ENCODE results near the gene U2AF2. TPM values are rescaled to one million over a fixed set of nuclear protein-coding genes. Genes with fewer than 3 reads are reported as not detected.

The U2AF2 gene
- polyA plus RNA-seq, 1 donor (not counting 4 experiments of a cell fraction or from before 2014, with no cell fraction given): 109 TPM

DNA sequence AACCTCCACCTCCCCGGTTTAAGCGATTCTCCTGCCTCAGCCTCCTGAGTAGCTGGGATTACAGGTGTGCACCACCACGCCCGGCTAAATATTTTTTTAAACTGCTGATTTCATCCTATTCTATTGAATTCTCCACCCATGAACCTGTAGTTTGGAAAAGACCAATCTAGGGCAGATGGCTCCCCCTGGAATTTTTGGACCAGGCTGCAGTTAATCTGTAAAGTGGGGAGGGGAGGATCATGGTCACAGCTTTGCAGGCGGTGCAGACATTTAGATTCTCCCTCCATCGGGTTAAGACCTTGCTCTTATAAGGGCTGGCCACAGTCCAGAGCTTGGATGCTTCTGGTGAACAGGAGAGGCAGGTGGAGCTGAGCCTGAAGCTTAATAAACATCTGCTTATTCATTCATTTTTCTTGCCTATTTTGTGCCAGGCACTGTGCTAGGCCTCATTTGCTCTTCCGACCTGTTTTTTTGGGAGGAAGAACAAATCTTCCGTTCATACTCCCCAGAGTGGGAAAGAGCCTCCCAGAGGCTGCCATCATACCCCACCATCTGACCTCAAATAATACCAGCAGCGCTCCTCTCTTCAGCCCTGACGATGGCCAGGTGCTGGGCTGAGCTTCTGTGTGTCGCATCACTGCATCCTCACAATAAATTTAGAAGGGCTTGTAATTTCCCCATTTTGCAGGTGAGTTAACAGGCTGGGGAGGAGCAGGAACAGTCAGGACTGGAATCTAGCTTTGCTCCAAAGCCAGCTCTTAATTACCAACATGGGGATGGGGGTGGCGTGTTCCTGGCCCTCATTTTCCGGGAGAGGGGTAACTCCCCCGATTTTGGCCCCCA, 7.7 kb upstream of the U2AF2 start:
- no peak for TF ChIP-seq EZH2 (IDR thresholded peaks at IDR 0.05; ENCODE audit: low read length)
- TF ChIP-seq, protein P1, sequence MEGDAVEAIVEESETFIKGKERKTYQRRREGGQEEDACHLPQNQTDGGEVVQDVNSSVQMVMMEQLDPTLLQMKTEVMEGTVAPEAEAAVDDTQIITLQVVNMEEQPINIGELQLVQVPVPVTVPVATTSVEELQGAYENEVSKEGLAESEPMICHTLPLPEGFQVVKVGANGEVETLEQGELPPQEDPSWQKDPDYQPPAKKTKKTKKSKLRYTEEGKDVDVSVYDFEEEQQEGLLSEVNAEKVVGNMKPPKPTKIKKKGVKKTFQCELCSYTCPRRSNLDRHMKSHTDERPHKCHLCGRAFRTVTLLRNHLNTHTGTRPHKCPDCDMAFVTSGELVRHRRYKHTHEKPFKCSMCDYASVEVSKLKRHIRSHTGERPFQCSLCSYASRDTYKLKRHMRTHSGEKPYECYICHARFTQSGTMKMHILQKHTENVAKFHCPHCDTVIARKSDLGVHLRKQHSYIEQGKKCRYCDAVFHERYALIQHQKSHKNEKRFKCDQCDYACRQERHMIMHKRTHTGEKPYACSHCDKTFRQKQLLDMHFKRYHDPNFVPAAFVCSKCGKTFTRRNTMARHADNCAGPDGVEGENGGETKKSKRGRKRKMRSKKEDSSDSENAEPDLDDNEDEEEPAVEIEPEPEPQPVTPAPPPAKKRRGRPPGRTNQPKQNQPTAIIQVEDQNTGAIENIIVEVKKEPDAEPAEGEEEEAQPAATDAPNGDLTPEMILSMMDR (optimal IDR thresholded peaks at IDR 0.05 in 1 of 3, IDR thresholded peaks at IDR 0.05 in 1 of 3, conservative IDR thresholded peaks at IDR 0.05 in 1 of 3; ENCODE audit: extremely low read depth in 1 of 3, insufficient read depth in 2 of 3, low read length in 3 of 3): no peak
- no peaks in the 10 kb centered on the region for H3K27me3 ChIP-seq (ENCODE audit: control insufficient read depth, extremely low read depth, insufficient read depth, low read length)
- DNase-seq (ENCODE audit: low read depth, low spot score): no peak
- FAIRE-seq: no peak
- H3K79me2 ChIP-seq (ENCODE audit: control insufficient read depth, insufficient read depth, low read length): peaks cover 31% of the 10 kb centered on the region
- H3K27ac ChIP-seq (ENCODE audit: control insufficient read depth, insufficient read depth, low read length): no peak overlapping the region
- no peak overlapping the region for H2AFZ ChIP-seq (ENCODE audit: control insufficient read depth, low read length)
- peaks cover 9 to 14% of the 10 kb centered on the region in 2 experiments for H3K36me3 ChIP-seq (ENCODE audit: control insufficient read depth in 2 of 2, extremely low read depth in 1 of 2, insufficient read depth in 2 of 2, low read length in 2 of 2)
- peak overlapping the region; percentile 29 to 67 (median 58) for H3K4me3 ChIP-seq (ENCODE audit: control insufficient read depth in 2 of 3, extremely low read depth in 1 of 3, insufficient read depth in 2 of 3, low read depth in 1 of 3, low read length in 3 of 3)
- peak overlapping the region; percentile 75 for H3K9ac ChIP-seq (ENCODE audit: control insufficient read depth, extremely low read depth, insufficient read depth, low read length)
- peaks cover 32% of the 10 kb centered on the region for H3K4me1 ChIP-seq (ENCODE audit: control insufficient read depth, extremely low read depth, insufficient read depth, low read length)
- no peaks in the 10 kb centered on the region for H3K9me3 ChIP-seq (ENCODE audit: control insufficient read depth, low read depth, low read length)
- dilution Hi-C loops (cut with MboI; ENCODE audit: extremely low pct_ligation_motif_present, low sequenced_read_pairs): no loop called here
- H4K20me1 ChIP-seq (ENCODE audit: control insufficient read depth, extremely low read depth, insufficient read depth, low read length): no peaks in the 10 kb centered on the region
- H3K9me1 ChIP-seq (ENCODE audit: control insufficient read depth, extremely low read depth, insufficient read depth, low read length): no peaks in the 10 kb centered on the region
- peak overlapping the region; percentile 77 for H3K4me2 ChIP-seq (ENCODE audit: control insufficient read depth, extremely low read depth, insufficient read depth, low read depth, low read length)

DNA sequence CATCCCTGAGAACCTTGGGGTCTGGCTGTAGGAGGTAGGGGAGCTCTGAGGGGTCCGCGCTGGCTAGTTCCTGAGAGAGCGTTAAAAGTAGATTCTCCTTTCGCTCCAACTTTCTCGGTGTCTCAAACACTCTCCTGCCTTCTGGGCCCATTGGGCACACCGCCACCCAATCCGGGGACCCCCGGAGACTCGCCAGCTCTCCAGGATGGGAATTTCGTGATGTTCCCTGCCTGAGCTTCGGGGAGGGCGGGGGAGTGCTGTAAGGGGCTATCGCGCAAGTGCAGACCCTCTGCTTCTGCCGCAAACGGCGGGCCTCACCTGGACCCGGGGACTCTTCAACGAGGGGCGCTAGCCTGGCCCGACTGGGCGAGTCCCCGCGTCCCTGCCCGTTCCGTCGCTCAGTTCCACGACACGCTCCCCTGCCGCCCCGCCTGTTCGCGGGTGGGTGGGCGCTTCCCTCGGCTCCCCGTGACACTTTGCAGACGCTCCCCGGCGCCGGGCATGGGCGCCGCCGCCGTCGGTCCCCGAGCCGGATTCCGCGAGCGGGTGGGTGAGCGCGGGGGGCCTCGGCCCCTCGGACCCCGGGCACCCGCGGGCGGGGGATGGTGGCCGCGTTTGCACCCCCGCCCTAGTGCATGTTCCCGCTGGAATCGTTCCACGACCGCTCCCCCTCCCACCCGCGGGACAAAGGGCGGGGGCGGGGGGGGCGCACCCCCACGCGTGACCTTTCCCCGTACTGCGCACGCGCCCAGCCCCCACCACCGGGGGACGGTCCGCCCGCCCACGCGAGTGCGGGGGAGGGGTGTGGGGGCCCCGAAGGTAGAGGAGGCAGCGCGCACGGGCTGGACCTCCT, 6.9 kb upstream of the U2AF2 start, which contains the start of gene CCDC106:
Gene CCDC106, plus strand, starts transcription at position 481 of the 853 bp plus-strand sequence. CDS start 835 bp downstream, outside the sequence.
- DNase-seq (ENCODE audit: low read depth, low spot score): no peak
- peaks cover 9 to 14% of the 10 kb centered on the region in 2 experiments for H3K36me3 ChIP-seq (ENCODE audit: control insufficient read depth in 2 of 2, extremely low read depth in 1 of 2, insufficient read depth in 2 of 2, low read length in 2 of 2)
- peaks cover 24% of the 10 kb centered on the region for H3K79me2 ChIP-seq (ENCODE audit: control insufficient read depth, insufficient read depth, low read length)
- H2AFZ ChIP-seq (ENCODE audit: control insufficient read depth, low read length): peak within 1 kb of the TSS; percentile 70
- dilution Hi-C loops (cut with MboI; ENCODE audit: extremely low pct_ligation_motif_present, low sequenced_read_pairs): no loop called here
- FAIRE-seq: no peak
- H3K4me2 ChIP-seq (ENCODE audit: control insufficient read depth, extremely low read depth, insufficient read depth, low read depth, low read length): peak within 1 kb of the TSS; percentile 77
- H4K20me1 ChIP-seq (ENCODE audit: control insufficient read depth, extremely low read depth, insufficient read depth, low read length): no peaks in the 10 kb centered on the region
- no peaks in the 10 kb centered on the region for H3K9me1 ChIP-seq (ENCODE audit: control insufficient read depth, extremely low read depth, insufficient read depth, low read length)
- H3K4me3 ChIP-seq (ENCODE audit: control insufficient read depth in 2 of 3, extremely low read depth in 1 of 3, insufficient read depth in 2 of 3, low read depth in 1 of 3, low read length in 3 of 3): peak within 1 kb of the TSS; percentile 29 to 67 (median 58)
- H3K27ac ChIP-seq (ENCODE audit: control insufficient read depth, insufficient read depth, low read length): peak within 1 kb of the TSS; percentile 54
- TF ChIP-seq, protein P1 (optimal IDR thresholded peaks at IDR 0.05 in 1 of 3, IDR thresholded peaks at IDR 0.05 in 1 of 3, conservative IDR thresholded peaks at IDR 0.05 in 1 of 3; ENCODE audit: extremely low read depth in 1 of 3, insufficient read depth in 2 of 3, low read length in 3 of 3): no peak
- peak; percentile 23 for TF ChIP-seq EZH2 (IDR thresholded peaks at IDR 0.05; ENCODE audit: low read length)
- H3K4me1 ChIP-seq (ENCODE audit: control insufficient read depth, extremely low read depth, insufficient read depth, low read length): peaks cover 25% of the 10 kb centered on the region
- H3K9ac ChIP-seq (ENCODE audit: control insufficient read depth, extremely low read depth, insufficient read depth, low read length): peak within 1 kb of the TSS; percentile 75
- no peaks in the 10 kb centered on the region for H3K27me3 ChIP-seq (ENCODE audit: control insufficient read depth, extremely low read depth, insufficient read depth, low read length)
- no peaks in the 10 kb centered on the region for H3K9me3 ChIP-seq (ENCODE audit: control insufficient read depth, low read depth, low read length)

All from keratinocyte (primary cell).